Mesendoderm (in vitro differentiated cells): ENCODE data around the gene PPARG.

ENCODE experiments used
- DNase-seq: peaks from one replicate; pipeline ENCODE4 v3.0.0; 2013
- H2AK5ac ChIP-seq: 2 replicates; pipeline ENCODE4 v1.6.1; 2013; ENCODE audit warnings: low read length, inconsistent platforms
- H2BK120ac ChIP-seq: 2 replicates; pipeline ENCODE4 v1.6.1; 2013; ENCODE audit warnings: low read depth, mild to moderate bottlenecking, low read length, moderate library complexity, mixed read lengths
- H2BK15ac ChIP-seq: replicated peaks from 2 replicates; pipeline ENCODE4 v1.6.1; 2013; ENCODE audit warnings: low read depth, mild to moderate bottlenecking, moderate library complexity
- H2BK5ac ChIP-seq: 2 replicates; pipeline ENCODE4 v1.6.1; 2013; ENCODE audit warnings: low read length, inconsistent platforms
- H3K18ac ChIP-seq: 2 replicates; pipeline ENCODE4 v1.6.1; 2013; ENCODE audit warnings: mild to moderate bottlenecking, low read length, mixed read lengths
- H3K23ac ChIP-seq: one replicate; pipeline ENCODE4 v1.6.1; 2013; ENCODE audit warnings: low read length
- H3K27ac ChIP-seq: 2 replicates; pipeline ENCODE4 v1.5.1; 2013; ENCODE audit warnings: low read depth, mild to moderate bottlenecking, inconsistent platforms, low read length, moderate library complexity
- H3K27me3 ChIP-seq: 2 replicates; pipeline ENCODE4 v1.6.1; 2013; ENCODE audit warnings: low read length, control low read depth, mild to moderate bottlenecking, inconsistent platforms; ENCODE audit not compliant: insufficient read depth, poor library complexity
- H3K36me3 ChIP-seq: 2 replicates; pipeline ENCODE4 v1.6.1; 2013; ENCODE audit warnings: low read length, inconsistent platforms; ENCODE audit not compliant: control insufficient read depth, insufficient read depth
- H3K4ac ChIP-seq: one replicate; pipeline ENCODE4 v1.6.1; 2013; ENCODE audit warnings: low read depth, mild to moderate bottlenecking, low read length, moderate library complexity
- H3K4me1 ChIP-seq: 2 replicates; pipeline ENCODE4 v1.6.1; 2013; ENCODE audit warnings: low read depth, low read length, inconsistent platforms; ENCODE audit not compliant: control insufficient read depth
- H3K4me2 ChIP-seq: 2 replicates; pipeline ENCODE4 v1.6.1; 2013; ENCODE audit warnings: low read length
- H3K4me3 ChIP-seq: 2 replicates; pipeline ENCODE4 v1.5.1; 2013; ENCODE audit warnings: mild to moderate bottlenecking, low read length
- H3K56ac ChIP-seq: one replicate; pipeline ENCODE4 v1.6.1; 2013; ENCODE audit warnings: low read length
- H3K79me1 ChIP-seq: 2 replicates; pipeline ENCODE4 v1.6.1; 2013; ENCODE audit warnings: low read length, inconsistent platforms
- H3K79me2 ChIP-seq: 2 replicates; pipeline ENCODE4 v1.6.1; 2013; ENCODE audit warnings: mild to moderate bottlenecking, low read length; ENCODE audit not compliant: control insufficient read depth, insufficient read depth
- H3K9ac ChIP-seq: 2 replicates; pipeline ENCODE4 v1.6.1; 2013; ENCODE audit warnings: low read length, inconsistent platforms
- H4K5ac ChIP-seq: one replicate; pipeline ENCODE4 v1.6.1; 2013; ENCODE audit warnings: low read length
- H4K8ac ChIP-seq: one replicate; pipeline ENCODE4 v1.6.1; 2013; ENCODE audit warnings: low read depth, mild to moderate bottlenecking, control low read depth, low read length, moderate library complexity
- WGBS: extraction: QIAGEN DNeasy Blood & Tissue Kit; methylation state at CpG from one replicate; pipeline ENCODE4 v1.1.7; 2013; ENCODE audit warnings: low lambda C conversion rate, missing lambda C conversion rate; ENCODE audit not compliant: insufficient coverage; ENCODE audit errors: extremely low coverage; 5-methylcytosine and 5-hydroxymethylcytosine counted together

The PPARG gene

GRCh38 chr3:12352755-12353154 is 63.9 kb downstream of the PPARG start:
- Histone ChIP-seq H2BK15ac (no peak overlapping the region), H3K4me2 (no peak overlapping the region), H3K36me3 (no peaks in the 10 kb centered on the region), H2BK120ac (no peak overlapping the region), H3K79me1 (no peaks in the 10 kb centered on the region), H3K4ac (no peak overlapping the region), H3K27ac (no peak overlapping the region), H3K27me3 (no peaks in the 10 kb centered on the region), H4K5ac (no peak overlapping the region), H4K8ac (no peak overlapping the region), H2AK5ac (no peak overlapping the region), H2BK5ac (no peak overlapping the region), H3K4me1 (no peaks in the 10 kb centered on the region), H3K56ac (no peak overlapping the region), H3K79me2 (no peaks in the 10 kb centered on the region), H3K18ac (no peak overlapping the region), H3K4me3 (no peak overlapping the region), H3K23ac (no peak overlapping the region), H3K9ac (no peak overlapping the region)
- no peak for DNase-seq

- Histone ChIP-seq H2BK15ac (no peak overlapping the region), H3K4me1 (no peaks in the 10 kb centered on the region), H3K79me1 (no peaks in the 10 kb centered on the region), H3K18ac (no peak overlapping the region), H3K27me3 (no peaks in the 10 kb centered on the region), H2BK120ac (no peak overlapping the region), H2BK5ac (no peak overlapping the region), H3K4ac (no peak overlapping the region), H3K36me3 (no peaks in the 10 kb centered on the region), H3K27ac (no peak overlapping the region), H2AK5ac (no peak overlapping the region), H3K79me2 (no peaks in the 10 kb centered on the region), H3K9ac (no peak overlapping the region), H4K8ac (no peak overlapping the region), H3K4me2 (no peak overlapping the region), H3K23ac (no peak overlapping the region), H4K5ac (no peak overlapping the region), H3K4me3 (no peak overlapping the region), H3K56ac (no peak overlapping the region)
- no CpG with 5 or more reads among the region's 7 CpGs for WGBS
- no peak for DNase-seq
Observed at GRCh38 chr3:12353796-12354525, 65.1 kb downstream of the PPARG start.

GRCh38 chr3:12356175-12356574 is 67.3 kb downstream of the PPARG start:
- no peak for DNase-seq
- no peak overlapping the region for H2BK15ac ChIP-seq
- H3K36me3 ChIP-seq: no peaks in the 10 kb centered on the region
- no peak overlapping the region for H3K27ac ChIP-seq
- H2BK120ac ChIP-seq: no peak overlapping the region
- no peak overlapping the region for H3K56ac ChIP-seq
- no peak overlapping the region for H2BK5ac ChIP-seq
- WGBS: no CpG with 5 or more reads among the region's 5 CpGs
- no peak overlapping the region for H3K4me3 ChIP-seq
- H4K5ac ChIP-seq: no peak overlapping the region
- no peak overlapping the region for H3K4ac ChIP-seq
- H3K79me1 ChIP-seq: no peaks in the 10 kb centered on the region
- H3K4me2 ChIP-seq: no peak overlapping the region
- no peak overlapping the region for H3K18ac ChIP-seq
- H3K23ac ChIP-seq: no peak overlapping the region
- no peak overlapping the region for H4K8ac ChIP-seq
- H3K79me2 ChIP-seq: no peaks in the 10 kb centered on the region
- H3K9ac ChIP-seq: no peak overlapping the region
- no peaks in the 10 kb centered on the region for H3K27me3 ChIP-seq
- no peak overlapping the region for H2AK5ac ChIP-seq
- no peaks in the 10 kb centered on the region for H3K4me1 ChIP-seq

- H4K8ac ChIP-seq: no peak overlapping the region
- no peak overlapping the region for H3K18ac ChIP-seq
- H4K5ac ChIP-seq: no peak overlapping the region
- H3K36me3 ChIP-seq: no peaks in the 10 kb centered on the region
- H3K79me2 ChIP-seq: no peaks in the 10 kb centered on the region
- no peak for DNase-seq
- H3K9ac ChIP-seq: no peak overlapping the region
- no peaks in the 10 kb centered on the region for H3K27me3 ChIP-seq
- H2AK5ac ChIP-seq: no peak overlapping the region
- H3K4me1 ChIP-seq: no peaks in the 10 kb centered on the region
- no CpG with 5 or more reads among the region's 7 CpGs for WGBS
- H3K27ac ChIP-seq: no peak overlapping the region
- no peak overlapping the region for H3K4me3 ChIP-seq
- H2BK15ac ChIP-seq: no peak overlapping the region
- H2BK120ac ChIP-seq: no peak overlapping the region
- no peak overlapping the region for H3K4me2 ChIP-seq
- H3K4ac ChIP-seq: no peak overlapping the region
- no peak overlapping the region for H2BK5ac ChIP-seq
- no peaks in the 10 kb centered on the region for H3K79me1 ChIP-seq
- H3K56ac ChIP-seq: no peak overlapping the region
- H3K23ac ChIP-seq: no peak overlapping the region
Observed at GRCh38 chr3:12356996-12357395, 68.1 kb downstream of the PPARG start.

GRCh38 chr3:12357456-12357855 is 68.6 kb downstream of the PPARG start:
- Histone ChIP-seq H3K4me1 (no peaks in the 10 kb centered on the region), H2AK5ac (no peak overlapping the region), H2BK120ac (no peak overlapping the region), H3K23ac (no peak overlapping the region), H3K4ac (no peak overlapping the region), H3K4me2 (no peak overlapping the region), H4K8ac (no peak overlapping the region), H3K56ac (no peak overlapping the region), H3K36me3 (no peaks in the 10 kb centered on the region), H3K79me1 (no peaks in the 10 kb centered on the region), H3K18ac (no peak overlapping the region), H4K5ac (no peak overlapping the region), H2BK15ac (no peak overlapping the region), H3K4me3 (no peak overlapping the region), H3K27ac (no peak overlapping the region), H2BK5ac (no peak overlapping the region), H3K79me2 (no peaks in the 10 kb centered on the region), H3K9ac (no peak overlapping the region), H3K27me3 (no peaks in the 10 kb centered on the region)
- DNase-seq: no peak
- no CpG with 5 or more reads among the region's 3 CpGs for WGBS
